Measurements from ENCODE around the gene ELOB. TPM values are rescaled to one million over a fixed set of nuclear protein-coding genes. Genes with fewer than 3 reads are reported as not detected.

The ELOB gene
- total RNA-seq, 4 donors from 2014 or later, result 181 to 341 (median 323) TPM

GRCh38 chr16:2767140-2767731 is 9.8 kb downstream of the ELOB start:
- TF ChIP-seq CTCF (IDR thresholded peaks at IDR 0.05), result no peak
- ATAC-seq (ENCODE audit: low FRiP score) (no peak), DNase-seq (ENCODE audit: low spot score) (no peak)

- DNase-seq (ENCODE audit: low spot score), result no peak
- ATAC-seq (ENCODE audit: low FRiP score), result no peak
- TF ChIP-seq CTCF (IDR thresholded peaks at IDR 0.05), result no peak
Observed at GRCh38 chr16:2766430-2767139, 10.5 kb downstream of the ELOB start.

GRCh38 chr16:2765462-2766404 is 11.3 kb downstream of the ELOB start:
- TF ChIP-seq CTCF (IDR thresholded peaks at IDR 0.05), result no peak
- no peak for ATAC-seq (ENCODE audit: low FRiP score)
- no peak for DNase-seq (ENCODE audit: low spot score)

GRCh38 chr16:2764718-2765117 is 12.4 kb downstream of the ELOB start:
- no peak for TF ChIP-seq CTCF (IDR thresholded peaks at IDR 0.05)
- no peak for ATAC-seq (ENCODE audit: low FRiP score)

DNA sequence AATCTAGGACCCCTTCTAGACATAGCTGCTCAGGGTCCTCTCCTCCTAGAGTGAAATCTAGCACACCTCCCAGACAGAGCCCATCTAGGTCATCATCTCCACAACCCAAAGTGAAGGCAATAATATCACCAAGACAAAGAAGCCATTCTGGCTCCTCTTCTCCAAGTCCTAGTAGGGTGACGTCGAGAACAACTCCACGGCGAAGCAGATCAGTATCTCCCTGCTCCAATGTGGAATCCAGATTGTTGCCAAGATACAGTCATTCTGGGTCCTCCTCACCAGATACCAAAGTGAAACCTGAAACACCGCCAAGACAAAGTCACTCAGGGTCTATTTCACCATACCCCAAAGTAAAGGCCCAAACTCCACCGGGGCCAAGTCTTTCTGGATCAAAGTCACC is 13.9 kb downstream of the ELOB start:
- ATAC-seq (ENCODE audit: low FRiP score) (no peak), DNase-seq (ENCODE audit: low spot score) (no peak)
- no peak for TF ChIP-seq CTCF (IDR thresholded peaks at IDR 0.05)

More at GRCh38 chr16:2764718-2765117, 12.4 kb downstream of the ELOB start:
- no peak for DNase-seq (ENCODE audit: low spot score)

- no peak for DNase-seq (ENCODE audit: low spot score)
- no peak for ATAC-seq (ENCODE audit: low FRiP score)
- no peak for TF ChIP-seq CTCF (IDR thresholded peaks at IDR 0.05)
Observed at GRCh38 chr16:2762711-2763110, 14.4 kb downstream of the ELOB start.

All from omental fat pad (tissue), 4 donors.